ENCODE measurements around the gene TXNDC17. TPM values are rescaled to one million over a fixed set of nuclear protein-coding genes. Genes with fewer than 3 reads are reported as not detected.
A peak's percentile ranks its signal among the peaks of the same experiment; 100 is the strongest.

The TXNDC17 gene
- total and polyA plus RNA-seq, 2 of the 13 experiments (the other 11 are each of a cell fraction or from before 2014, with no cell fraction given), result 188 to 266 TPM

GRCh38 chr17:6651919-6652452 is 11.1 kb downstream of the TXNDC17 start (continued):
- TF ChIP-seq BRF2 (CRISPR knock-in tag; IDR thresholded peaks at IDR 0.05) (peak; percentile 90; the same call in 1 of the 2 replicates), RFXAP (CRISPR knock-in tag; IDR thresholded peaks at IDR 0.05; ENCODE audit: borderline replicate concordance) (peak; percentile 75; the same call in 1 of the 2 replicates), ZNF619 (CRISPR knock-in tag; IDR thresholded peaks at IDR 0.05) (peak; percentile 96), TAF1 (CRISPR knock-in tag; IDR thresholded peaks at IDR 0.05) (peak; percentile 19; the same call in 1 of the 2 replicates), GABPA (IDR thresholded peaks at IDR 0.05; ENCODE audit: low read depth, low read length) (no peak), GABPA (CRISPR knock-in tag; IDR thresholded peaks at IDR 0.05; ENCODE audit: low read depth) (no peak), RAD21 (CRISPR knock-in tag; IDR thresholded peaks at IDR 0.05) (peak; percentile 28), ZNF639 (CRISPR knock-in tag; conservative IDR thresholded peaks at IDR 0.05) (peak; percentile 63; the same call in 1 of the 2 replicates), IKZF5 (CRISPR knock-in tag; IDR thresholded peaks at IDR 0.05) (no peak; the same call in 1 of the 2 replicates), ZNF280D (CRISPR knock-in tag; IDR thresholded peaks at IDR 0.05) (peak; percentile 81; the same call in 1 of the 2 replicates), ZNF572 (CRISPR knock-in tag; IDR thresholded peaks at IDR 0.05) (peak; percentile 97), HMGA1 (CRISPR knock-in tag; conservative IDR thresholded peaks at IDR 0.05) (no peak), ATF4 (CRISPR knock-in tag; IDR thresholded peaks at IDR 0.05) (peak in 1 of 2 experiments; percentile 63; a peak in 2 of 4 replicates), SIX1 (CRISPR knock-in tag; IDR thresholded peaks at IDR 0.05; ENCODE audit: borderline replicate concordance) (no peak), NR2F2 (IDR thresholded peaks at IDR 0.05; ENCODE audit: borderline replicate concordance, low read depth) (no peak), GTF3A (CRISPR knock-in tag; conservative IDR thresholded peaks at IDR 0.05) (no peak), PHF20 (CRISPR knock-in tag; IDR thresholded peaks at IDR 0.05) (no peak; the same call in 1 of the 2 replicates), ZNF598 (CRISPR knock-in tag; IDR thresholded peaks at IDR 0.05; ENCODE audit: borderline replicate concordance) (peak; percentile 97; the same call in 1 of the 2 replicates), ZNF550 (CRISPR knock-in tag; IDR thresholded peaks at IDR 0.05; ENCODE audit: borderline replicate concordance) (peak; percentile 98), ZNF556 (CRISPR knock-in tag; IDR thresholded peaks at IDR 0.05; ENCODE audit: borderline replicate concordance) (no peak), ZNF275 (CRISPR knock-in tag; IDR thresholded peaks at IDR 0.05; ENCODE audit: borderline replicate concordance) (peak; percentile 93; the same call in 1 of the 2 replicates)

Measured in HepG2 (cell line).